ENCODE results near the gene EIF4EBP3. TPM values are rescaled to one million over a fixed set of nuclear protein-coding genes. Genes with fewer than 3 reads are reported as not detected.

EIF4EBP3 gene
- polyA plus RNA-seq, 1 donor (not counting 4 experiments of a cell fraction or from before 2014, with no cell fraction given): 5.2 TPM

- Histone ChIP-seq H3K4me2 (ENCODE audit: control insufficient read depth, extremely low read depth, insufficient read depth, low read depth, low read length) (peak overlapping the region; percentile 92), H3K9me3 (ENCODE audit: control insufficient read depth, low read depth, low read length) (no peaks in the 10 kb centered on the region), H3K9me1 (ENCODE audit: control insufficient read depth, extremely low read depth, insufficient read depth, low read length) (peaks cover 3% of the 10 kb centered on the region), H3K79me2 (ENCODE audit: control insufficient read depth, insufficient read depth, low read length) (peaks cover 39% of the 10 kb centered on the region), H2AFZ (ENCODE audit: control insufficient read depth, low read length) (no peak overlapping the region), H3K27ac (ENCODE audit: control insufficient read depth, insufficient read depth, low read length) (no peak overlapping the region), H3K4me1 (ENCODE audit: control insufficient read depth, extremely low read depth, insufficient read depth, low read length) (peaks cover 30% of the 10 kb centered on the region), H3K27me3 (ENCODE audit: control insufficient read depth, extremely low read depth, insufficient read depth, low read length) (no peaks in the 10 kb centered on the region), H4K20me1 (ENCODE audit: control insufficient read depth, extremely low read depth, insufficient read depth, low read length) (no peaks in the 10 kb centered on the region), H3K36me3 (ENCODE audit: control insufficient read depth in 2 of 2, extremely low read depth in 1 of 2, insufficient read depth in 2 of 2, low read length in 2 of 2) (peaks cover 0 to 7% of the 10 kb centered on the region in 2 experiments), H3K4me3 (ENCODE audit: control insufficient read depth in 2 of 3, extremely low read depth in 1 of 3, insufficient read depth in 2 of 3, low read depth in 1 of 3, low read length in 3 of 3) (no peak overlapping the region), H3K9ac (ENCODE audit: control insufficient read depth, extremely low read depth, insufficient read depth, low read length) (no peak overlapping the region)
- DNase-seq (ENCODE audit: low read depth, low spot score): no peak
- dilution Hi-C loops (cut with MboI; ENCODE audit: extremely low pct_ligation_motif_present, low sequenced_read_pairs): no loop called here
- no peak for TF ChIP-seq CTCF (optimal IDR thresholded peaks at IDR 0.05 in 1 of 3, IDR thresholded peaks at IDR 0.05 in 1 of 3, conservative IDR thresholded peaks at IDR 0.05 in 1 of 3; ENCODE audit: extremely low read depth in 1 of 3, insufficient read depth in 2 of 3, low read length in 3 of 3)
- TF ChIP-seq EZH2 (IDR thresholded peaks at IDR 0.05; ENCODE audit: low read length): no peak
- FAIRE-seq: no peak
Measured at GRCh38 chr5:140557965-140558364, 10.5 kb downstream of the EIF4EBP3 start.

GRCh38 chr5:140558542-140558941 lies 11.1 kb downstream of the EIF4EBP3 start:
- peaks cover 0 to 2% of the 10 kb centered on the region in 2 experiments for H3K36me3 ChIP-seq (ENCODE audit: control insufficient read depth in 2 of 2, extremely low read depth in 1 of 2, insufficient read depth in 2 of 2, low read length in 2 of 2)
- no peak for DNase-seq (ENCODE audit: low read depth, low spot score)
- no peaks in the 10 kb centered on the region for H3K27me3 ChIP-seq (ENCODE audit: control insufficient read depth, extremely low read depth, insufficient read depth, low read length)
- dilution Hi-C loops (cut with MboI; ENCODE audit: extremely low pct_ligation_motif_present, low sequenced_read_pairs): no loop called here
- peaks cover 3% of the 10 kb centered on the region for H3K9me1 ChIP-seq (ENCODE audit: control insufficient read depth, extremely low read depth, insufficient read depth, low read length)
- no peaks in the 10 kb centered on the region for H3K9me3 ChIP-seq (ENCODE audit: control insufficient read depth, low read depth, low read length)
- FAIRE-seq: no peak
- H3K9ac ChIP-seq (ENCODE audit: control insufficient read depth, extremely low read depth, insufficient read depth, low read length): no peak overlapping the region
- no peak overlapping the region for H3K27ac ChIP-seq (ENCODE audit: control insufficient read depth, insufficient read depth, low read length)
- peaks cover 30% of the 10 kb centered on the region for H3K4me1 ChIP-seq (ENCODE audit: control insufficient read depth, extremely low read depth, insufficient read depth, low read length)
- peaks cover 34% of the 10 kb centered on the region for H3K79me2 ChIP-seq (ENCODE audit: control insufficient read depth, insufficient read depth, low read length)
- H3K4me3 ChIP-seq (ENCODE audit: control insufficient read depth in 2 of 3, extremely low read depth in 1 of 3, insufficient read depth in 2 of 3, low read depth in 1 of 3, low read length in 3 of 3): no peak overlapping the region
- TF ChIP-seq CTCF (optimal IDR thresholded peaks at IDR 0.05 in 1 of 3, IDR thresholded peaks at IDR 0.05 in 1 of 3, conservative IDR thresholded peaks at IDR 0.05 in 1 of 3; ENCODE audit: extremely low read depth in 1 of 3, insufficient read depth in 2 of 3, low read length in 3 of 3) (no peak), EZH2 (IDR thresholded peaks at IDR 0.05; ENCODE audit: low read length) (no peak)
- H3K4me2 ChIP-seq (ENCODE audit: control insufficient read depth, extremely low read depth, insufficient read depth, low read depth, low read length): no peak overlapping the region
- H2AFZ ChIP-seq (ENCODE audit: control insufficient read depth, low read length): no peak overlapping the region
- no peaks in the 10 kb centered on the region for H4K20me1 ChIP-seq (ENCODE audit: control insufficient read depth, extremely low read depth, insufficient read depth, low read length)

Data from keratinocyte (primary cell).